NCI-H345 treated with DMSO at 0.1 percent for 48 hours (cell line): ENCODE data around the gene EFCAB8.

ENCODE experiments used
- DNase-seq: peaks from one replicate; lab custom pipeline; 2025; ENCODE audit not compliant: unreplicated experiment; lab: John Stamatoyannopoulos, UW

Gene EFCAB8, protein sequence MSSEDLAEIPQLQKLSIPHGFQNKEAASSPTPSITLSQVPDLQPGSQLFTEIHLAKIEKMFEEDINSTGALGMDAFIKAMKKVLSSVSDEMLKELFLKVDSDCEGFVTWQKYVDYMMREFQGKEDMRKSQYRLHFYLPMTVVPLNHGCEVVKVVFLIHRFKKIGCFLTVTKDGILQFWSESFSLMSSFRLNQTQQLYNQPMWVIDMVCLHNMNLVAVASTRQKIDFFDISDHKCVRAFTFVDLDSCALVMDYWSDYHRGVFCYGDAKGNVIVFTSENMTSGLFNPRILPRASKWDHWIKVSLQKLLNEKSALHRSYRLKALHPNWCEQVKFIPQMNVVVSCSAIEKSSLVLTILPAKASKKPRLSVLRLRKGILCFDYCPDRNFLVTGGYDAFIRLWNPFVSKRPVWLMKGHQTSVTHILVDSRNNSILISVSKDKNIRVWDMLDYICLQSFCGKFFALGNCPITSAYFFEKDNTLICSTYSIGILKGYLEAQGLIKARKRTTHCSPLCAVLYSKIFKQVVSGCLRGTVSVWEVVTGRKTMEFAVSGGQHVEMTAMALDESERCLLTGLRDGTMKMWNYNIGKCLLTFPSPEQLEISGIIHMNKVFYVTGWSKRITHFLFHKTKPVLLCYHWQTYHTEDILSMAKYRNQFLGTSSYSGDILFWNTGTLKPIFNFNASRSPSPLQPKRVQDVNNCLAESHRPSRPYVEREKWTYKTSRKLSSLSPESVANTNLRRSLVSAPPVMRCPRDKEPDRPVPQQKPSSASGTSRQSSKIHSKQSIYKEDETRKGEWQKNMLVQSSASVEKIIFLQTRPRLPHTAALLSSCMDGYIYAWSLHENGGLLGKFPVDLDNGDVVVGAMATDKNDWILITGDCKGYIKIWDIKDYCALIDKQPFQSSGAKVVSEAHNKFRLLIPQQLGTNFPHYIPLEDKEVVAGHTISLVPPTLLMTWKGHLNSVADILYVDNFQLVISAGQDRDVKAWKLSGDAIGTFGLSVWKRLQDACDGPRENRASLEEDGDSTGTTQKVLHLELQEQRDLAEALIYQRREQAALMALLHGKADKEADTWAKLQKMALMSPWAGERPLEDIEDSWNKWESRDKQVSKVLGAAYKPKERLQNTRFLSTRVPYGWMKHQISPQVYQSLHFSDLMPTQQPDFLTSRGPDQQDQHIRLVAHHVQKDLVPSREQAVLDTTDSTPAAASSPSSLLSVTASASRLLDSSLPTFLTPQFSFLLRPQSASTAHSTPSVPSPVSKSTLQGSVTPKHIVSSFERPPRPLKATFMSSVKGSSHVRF

DNA sequence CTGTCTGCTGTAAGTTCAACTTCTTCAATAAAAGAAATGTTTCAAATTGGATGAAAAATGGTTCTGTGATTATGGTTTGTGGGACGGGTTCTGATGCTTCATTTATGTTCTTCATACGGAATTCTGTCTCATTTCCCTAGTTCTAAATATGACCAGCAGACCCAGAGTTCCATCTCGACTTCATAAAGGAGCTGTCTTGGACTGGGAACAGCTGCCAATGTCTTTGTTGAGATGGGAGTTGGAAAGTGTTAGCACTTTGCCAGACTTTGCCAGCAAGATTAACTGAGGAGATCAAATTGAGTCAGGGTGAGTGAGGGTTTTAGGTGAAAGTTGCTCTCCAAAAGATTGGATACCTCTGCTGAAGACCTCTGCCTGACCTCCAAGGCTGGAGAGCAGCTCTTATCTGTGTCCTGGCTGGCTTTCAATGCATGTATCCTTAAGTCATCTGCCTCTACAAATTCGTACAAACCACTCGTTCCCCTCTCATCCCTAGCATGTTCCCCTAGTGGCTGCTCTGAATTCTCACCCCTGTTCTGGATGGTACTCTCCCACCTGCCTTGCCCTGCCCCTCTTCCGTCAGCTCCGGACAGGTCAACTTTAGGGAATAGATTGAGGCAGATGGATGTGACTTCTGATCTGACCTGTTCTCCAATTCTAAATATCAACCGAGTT is at the start of gene EFCAB8:
Gene EFCAB8, plus strand, starts transcription at position 223 of the 672 bp plus-strand sequence. CDS start 4,870 bp downstream, outside the sequence.
- DNase-seq = no peak

DNA sequence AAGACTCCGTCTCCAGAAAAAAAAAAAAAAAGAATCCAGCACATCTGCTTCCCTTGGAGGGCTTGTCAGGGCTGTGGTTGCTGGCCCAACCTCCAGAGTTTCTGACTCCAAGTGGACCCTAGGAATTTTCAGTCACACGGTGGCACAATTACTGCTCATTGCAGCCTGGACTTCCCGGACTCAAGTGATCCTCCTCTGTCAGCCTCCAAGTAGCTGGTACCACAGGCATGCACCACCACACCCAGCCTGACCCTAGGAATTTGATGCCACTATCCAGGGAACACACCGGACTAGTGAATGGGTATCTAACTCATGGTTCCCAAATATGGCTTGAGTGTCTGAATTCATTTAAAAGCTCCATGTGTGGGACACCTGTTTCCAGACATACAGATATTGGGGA is 48.8 kb upstream of the EFCAB8 start:
- no peak for DNase-seq

DNA sequence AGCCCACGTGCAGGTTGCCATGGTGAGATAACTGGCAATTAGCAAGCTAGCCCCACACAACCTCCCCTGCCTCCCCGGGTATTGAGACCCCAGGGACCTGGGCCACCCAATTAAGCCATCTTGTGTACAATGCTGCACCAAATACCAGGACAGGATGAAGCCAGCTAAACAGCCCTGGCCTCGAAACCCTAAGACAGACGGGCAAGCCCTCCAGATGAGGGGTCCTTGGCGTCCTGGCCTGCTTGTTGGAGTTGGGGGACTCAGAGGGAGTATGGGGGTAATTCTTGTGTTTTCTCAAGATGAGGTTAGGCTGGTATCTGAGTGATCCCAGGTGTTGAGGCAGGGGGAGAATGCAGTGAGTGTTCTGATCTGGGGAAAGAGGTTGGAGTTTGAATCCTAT is 47.8 kb upstream of the EFCAB8 start:
- no peak for DNase-seq

DNA sequence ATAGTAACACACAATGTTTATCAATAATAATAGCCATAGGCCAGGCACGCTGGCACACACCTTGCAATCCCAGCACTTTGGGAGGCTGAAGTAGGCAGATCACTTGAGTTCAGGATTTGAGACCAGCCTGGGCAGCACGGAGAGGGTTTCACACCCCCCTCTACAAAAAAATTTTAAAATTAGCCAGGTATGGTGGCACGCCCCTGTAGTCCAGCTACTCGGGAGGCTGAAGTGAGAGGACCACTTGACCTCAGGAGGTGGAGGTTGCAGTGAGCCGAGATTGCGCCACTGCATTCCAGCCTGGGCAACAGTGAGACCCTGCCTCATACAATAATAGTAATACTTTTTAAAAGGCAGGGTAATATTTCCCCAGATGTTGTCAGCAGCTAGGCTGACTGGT is 46.8 kb upstream of the EFCAB8 start:
- no peak for DNase-seq

DNA sequence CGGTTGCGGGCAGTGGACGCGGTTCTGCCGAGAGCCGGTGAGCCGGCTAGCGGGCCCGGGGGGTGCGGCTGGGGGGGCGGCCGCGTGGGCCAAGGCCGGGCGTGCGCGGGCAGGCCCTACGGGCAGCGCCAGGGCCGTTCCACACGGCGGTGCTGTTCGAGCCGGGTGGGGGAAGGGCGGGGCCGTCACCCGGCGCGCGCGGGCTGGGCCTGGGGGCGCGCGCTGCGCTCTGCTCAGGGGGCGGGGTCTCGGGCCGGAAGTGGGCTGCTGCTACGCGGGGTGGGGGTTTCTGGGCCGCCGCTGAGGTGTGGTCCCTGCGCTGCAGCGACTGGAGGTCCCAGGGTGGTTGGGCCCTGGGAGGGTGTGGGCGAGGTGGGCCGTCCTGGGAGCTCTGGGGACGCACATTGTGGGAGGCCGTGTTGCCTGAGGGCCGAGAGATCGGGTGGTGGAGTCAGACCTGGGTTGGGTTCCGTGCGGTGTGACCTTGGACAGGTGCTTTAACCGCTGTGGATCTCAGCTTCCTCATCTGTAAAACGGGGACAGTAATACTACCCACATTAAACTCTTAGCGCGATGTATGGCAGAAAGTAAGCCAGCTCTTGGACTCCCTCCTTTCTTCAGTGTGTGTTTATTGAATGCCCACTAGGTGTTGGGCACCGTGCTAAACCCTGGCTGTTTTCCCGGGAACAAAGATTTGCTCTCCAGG is 38.6 kb upstream of the EFCAB8 start:
- DNase-seq = peak; percentile 72

DNA sequence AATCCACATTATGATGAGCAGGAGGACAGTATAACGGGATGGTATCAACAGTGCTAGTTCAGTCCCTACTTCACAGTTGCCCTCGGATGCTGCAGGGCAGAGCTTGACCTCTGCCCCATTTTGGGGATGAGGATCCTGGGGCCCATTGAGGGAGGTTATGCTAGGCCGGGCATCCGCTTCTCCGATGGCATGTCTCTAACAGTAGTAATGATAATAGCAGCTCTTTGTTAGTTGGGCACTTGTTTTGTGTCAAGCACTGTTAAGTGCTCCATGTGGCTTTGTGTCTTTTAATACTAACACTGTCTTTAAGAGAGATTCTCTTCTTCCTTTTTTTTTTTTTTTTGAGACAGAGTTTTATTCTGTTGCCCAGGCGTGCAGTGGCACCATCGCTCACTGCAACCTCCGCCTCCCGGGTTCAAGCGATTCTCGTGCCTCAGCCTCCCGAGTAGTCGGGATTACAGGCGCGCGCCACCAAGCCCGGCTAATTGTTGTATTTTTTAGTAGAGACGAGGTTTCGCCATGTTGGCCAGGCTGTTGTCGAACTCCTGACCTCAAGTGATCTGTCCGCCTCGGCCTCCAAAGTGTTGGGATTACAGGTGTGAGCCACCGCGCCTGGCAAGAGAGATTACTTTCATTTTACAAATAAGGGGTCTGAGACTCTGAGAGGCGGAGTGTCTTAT is 37.9 kb upstream of the EFCAB8 start:
- DNase-seq = no peak

DNA sequence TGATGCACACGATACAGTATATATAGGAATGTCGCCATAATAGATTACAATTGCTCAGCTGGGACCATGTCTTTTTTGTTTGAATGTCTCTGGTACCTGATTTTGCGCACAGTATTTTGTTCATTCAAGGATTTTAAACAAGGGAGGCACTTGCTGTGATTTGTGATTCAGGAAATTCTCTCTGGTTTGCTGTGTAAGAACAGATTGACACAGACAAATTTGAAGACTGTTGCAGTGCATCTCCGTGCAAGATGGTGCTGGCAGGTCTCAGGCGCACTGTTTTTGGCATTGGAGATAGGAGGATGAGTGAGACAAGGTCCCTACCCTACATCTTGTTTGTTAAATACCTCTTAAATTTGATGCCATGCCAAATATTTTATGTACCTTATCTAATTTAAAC is 36.5 kb upstream of the EFCAB8 start:
- no peak for DNase-seq

DNA sequence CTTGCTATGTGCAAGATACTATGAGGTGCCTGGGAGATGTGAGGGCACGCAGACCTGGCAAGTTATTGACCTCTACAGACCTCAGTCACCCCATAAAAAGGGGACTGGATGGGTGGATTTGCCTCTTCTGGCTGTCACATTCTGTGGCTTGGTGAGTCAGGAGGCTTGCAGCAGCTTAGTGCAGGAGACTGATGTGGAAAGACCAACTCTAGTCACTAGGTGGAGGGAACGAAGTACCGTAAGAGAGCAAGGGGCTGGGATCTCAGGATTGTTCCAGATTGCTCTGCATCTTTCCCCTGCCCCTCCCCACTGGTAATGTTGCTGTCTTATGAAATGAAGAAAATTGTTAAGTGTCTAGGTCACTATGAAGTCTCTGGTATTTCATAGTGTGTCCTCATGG is 35.6 kb upstream of the EFCAB8 start:
- no peak for DNase-seq

DNA sequence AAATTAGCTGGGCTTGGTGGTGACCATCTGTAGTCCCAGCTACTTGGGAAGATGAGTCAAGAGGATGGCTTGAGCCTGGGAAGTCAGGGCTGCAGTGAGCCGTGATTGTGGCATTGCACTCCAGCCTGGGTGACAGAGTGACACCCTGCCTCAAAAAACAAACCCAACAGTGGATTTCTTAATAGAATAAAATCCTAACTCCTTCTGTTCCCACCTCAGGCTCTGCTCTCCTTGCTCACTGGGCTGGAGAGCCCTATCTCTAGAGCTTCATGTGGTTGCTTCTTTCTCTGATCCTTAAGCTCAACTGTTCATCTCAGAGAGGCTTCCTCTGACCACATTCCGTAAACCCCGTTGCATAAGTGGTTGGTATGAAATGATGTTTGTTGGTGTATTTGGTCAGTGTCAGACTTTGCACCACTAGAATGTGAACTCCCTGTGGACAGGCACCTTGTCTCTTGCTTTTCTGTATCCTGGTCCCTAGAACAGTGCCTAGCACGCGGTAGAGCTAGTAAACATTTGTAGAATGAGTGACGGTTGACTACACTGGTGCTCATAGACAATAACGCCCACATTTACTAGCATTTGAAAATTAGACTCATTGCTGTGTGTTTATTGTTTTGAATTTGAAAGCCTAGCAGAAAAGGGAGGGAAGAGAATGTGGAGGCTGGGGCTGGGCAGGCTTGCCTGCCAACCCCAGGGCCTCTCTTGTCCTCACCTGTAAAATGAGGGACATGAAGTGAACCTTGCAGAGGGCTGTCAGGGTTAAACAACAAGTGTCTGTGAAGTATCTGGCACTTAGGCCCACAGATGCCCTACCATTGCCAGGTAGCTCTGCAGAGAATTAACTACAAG is 34.8 kb upstream of the EFCAB8 start:
- DNase-seq = no peak

DNA sequence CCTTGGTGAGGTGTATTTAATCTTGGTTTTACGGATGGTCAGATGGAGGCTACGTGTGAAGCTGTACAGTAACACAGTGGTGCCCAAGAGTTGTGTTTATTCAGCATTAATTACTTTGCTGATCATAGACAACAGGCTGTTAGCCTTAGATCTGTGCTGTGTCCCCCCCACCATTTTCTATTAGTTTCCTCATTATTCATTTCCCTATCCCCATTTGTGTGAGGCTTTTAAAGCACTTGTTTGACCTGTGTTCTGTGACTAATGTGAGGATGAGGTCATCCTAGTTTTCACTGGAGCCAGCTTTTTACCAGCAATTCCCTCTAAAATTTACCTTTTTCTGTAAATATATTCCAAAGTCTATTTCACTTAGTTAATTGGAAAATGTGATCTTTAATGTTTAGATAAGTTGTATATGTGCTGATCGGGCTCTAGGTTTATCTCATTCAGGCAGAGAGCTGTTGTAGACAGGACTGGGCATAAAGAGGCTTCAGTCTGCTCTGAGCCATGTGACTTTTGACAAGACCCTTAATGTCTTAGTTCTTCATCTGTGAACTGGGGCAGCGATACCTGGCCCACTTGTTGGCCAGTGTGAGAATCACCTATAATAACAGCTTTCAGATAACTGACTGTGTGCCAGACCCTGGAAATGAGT is 30.6 kb upstream of the EFCAB8 start:
- no peak for DNase-seq

DNA sequence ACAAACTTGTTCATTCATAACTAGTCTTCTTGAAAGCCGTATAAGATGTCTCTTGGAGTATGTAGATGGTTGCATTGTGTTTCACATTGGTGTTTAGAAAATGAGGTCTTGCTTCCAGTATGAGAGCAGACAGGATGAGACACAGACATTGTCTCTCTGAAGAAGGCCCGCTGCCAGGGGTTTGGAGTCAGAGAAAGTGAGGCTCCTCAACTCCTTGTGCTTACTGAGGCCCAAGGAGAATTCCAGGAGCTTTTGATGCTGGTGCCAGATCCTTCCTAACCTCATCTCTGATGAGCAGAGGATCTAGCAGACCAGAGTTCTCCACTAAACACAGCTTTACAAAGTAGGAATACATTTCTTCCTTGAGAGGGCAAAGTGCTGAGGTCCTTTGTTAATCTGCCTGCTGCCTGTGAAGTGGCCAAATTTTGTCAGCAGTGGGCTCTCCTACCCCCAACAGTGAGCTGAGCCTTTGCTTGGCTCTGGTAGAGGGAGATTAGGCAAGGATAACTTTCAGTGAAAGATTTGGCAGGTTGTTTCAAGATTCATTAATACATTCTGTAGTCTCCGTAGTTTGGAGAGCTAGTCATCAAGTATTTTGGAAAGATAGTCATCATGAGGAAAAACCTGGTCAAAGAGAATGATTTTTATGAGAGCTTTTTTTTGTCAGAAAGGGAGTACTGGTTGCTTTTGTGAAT is 29.3 kb upstream of the EFCAB8 start:
- no peak for DNase-seq

DNA sequence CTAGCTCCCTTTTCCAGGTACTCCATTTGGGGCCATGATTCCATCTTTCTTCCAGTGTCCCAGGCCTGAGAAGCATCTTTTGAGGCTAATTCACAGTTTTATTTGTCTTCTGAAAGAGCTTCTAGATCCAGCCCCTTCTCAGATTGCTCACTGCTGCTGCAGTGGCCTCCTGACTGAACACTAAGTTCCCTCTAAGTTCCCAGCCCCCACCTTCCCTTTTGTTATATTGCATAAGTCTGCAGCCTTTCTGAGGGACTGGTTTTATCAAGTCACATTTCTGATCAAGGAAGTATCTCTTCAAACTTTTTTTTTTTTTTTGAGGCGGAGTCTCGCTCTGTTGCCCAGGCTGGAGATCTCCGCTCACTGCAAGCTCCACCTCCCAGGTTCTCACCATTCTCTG is 28.3 kb upstream of the EFCAB8 start:
- no peak for DNase-seq

DNA sequence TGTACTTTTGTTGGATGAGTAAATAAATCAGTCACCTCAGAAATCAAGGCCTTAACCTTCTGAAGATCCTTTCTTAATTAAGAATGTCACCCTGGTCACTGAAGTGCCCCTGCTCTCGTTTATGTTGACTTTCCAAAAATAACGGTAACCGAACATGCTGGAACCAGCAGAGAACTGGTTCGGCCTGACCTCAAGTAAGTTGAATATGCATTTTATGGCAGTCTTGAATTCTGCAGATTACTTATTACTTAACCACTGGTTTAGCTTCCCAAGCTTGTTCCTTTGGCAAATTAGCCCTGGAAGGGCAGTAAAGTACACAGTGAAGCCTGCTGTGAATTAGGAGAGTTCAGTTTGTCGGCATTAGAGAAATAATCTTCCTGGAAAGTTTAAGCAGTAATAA is 26.7 kb upstream of the EFCAB8 start:
- no peak for DNase-seq

DNA sequence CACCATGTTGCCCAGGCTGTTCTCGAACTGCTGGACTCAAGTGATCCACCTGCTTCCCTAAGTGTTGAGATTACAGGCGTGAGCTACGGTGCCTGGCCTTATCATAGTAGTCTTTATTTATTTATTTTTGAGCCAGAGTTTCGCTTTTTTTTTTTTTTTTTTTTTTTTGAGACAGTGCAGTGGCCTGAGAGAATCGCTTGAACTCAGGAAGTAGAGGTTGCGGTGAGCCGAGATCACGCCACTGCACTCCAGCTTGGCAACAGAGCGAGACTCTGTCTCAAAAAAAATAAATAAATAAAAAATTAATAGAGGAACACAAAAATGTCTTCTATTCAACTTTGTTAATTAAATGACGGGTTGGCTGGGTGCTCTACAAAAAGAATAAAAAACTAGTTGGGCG is 26.1 kb upstream of the EFCAB8 start:
- DNase-seq = no peak

DNA sequence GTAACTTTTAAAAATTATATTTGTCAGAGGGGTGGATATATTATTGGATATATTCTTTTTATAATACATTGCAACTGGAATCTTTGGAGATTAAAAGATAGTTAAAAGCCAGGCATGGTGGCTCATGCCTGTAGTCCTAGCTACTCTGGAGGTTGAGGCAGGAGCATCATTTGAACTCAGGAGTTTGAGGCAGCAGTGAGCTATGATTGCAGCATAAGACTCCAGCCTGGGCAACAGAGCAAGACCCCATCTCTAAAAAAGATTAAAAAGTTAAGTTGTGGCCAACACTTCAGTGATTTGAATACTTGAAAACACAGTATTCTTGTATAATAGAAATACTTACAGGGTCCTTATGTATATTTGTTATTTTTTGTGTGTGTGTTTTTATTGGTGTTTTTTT is 23.8 kb upstream of the EFCAB8 start:
- no peak for DNase-seq

DNA sequence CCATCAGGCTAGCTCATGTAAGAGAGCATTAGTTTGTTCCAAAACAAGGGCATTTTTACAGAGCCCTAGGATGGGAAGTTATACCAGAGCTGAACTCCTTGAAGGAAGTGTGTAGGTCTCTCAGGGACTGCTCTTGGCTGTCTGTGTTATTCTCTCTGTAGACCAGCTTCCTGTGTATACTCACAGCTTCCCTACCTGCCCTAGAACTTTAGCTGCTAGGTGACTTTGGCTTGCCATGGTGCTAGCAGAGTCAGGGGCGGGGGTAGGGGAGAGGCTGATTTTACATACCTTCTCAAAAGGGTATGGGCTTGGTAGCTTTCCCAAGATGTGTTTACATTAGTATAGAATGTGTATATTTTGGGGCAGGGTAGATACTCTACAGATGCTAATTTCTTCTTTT is 21.6 kb upstream of the EFCAB8 start:
- no peak for DNase-seq

DNA sequence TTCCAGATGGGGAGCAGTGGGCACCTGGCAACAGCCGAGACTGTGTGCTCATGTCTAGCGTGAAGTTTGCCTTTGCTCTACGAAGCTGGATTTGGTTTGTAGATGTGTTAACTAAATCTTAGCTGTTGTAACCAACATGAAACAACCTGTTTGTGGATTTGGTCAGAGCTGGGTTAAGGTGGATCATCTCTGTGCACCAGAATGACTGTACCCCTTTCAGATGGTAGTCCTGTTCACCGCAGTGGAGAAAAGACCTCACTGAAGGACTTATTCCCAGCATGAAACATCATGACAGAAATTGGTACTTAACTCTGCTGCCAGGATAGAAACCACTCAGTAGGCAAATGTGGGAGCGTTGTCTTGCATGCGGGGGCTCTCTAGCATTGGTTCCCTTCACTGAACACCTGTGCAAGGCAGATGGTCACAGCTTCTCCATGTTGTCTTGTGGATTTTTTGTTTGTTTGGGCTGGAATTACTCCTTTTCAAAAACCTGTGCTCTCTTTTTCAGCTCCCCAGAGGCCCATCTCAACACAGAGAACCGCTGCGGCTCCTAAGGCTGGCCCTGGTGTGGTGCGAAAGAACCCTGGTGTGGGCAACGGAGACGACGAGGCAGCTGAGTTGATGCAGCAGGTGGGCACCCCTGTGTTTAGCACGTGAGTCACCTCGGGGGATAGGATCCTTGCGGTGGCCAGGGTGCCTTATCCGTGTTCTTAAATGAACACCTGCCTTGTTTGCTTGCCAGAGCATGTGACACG is 19.3 kb upstream of the EFCAB8 start:
- DNase-seq = peak; percentile 91
